Gastrocnemius medialis (tissue), 4 donors: Measurements from ENCODE around the gene POLR3G.
A peak's percentile ranks its signal among the peaks of the same experiment; 100 is the strongest.

Source experiments
- POLR2A ChIP-seq, 2 donors: fragments of 450-650 bp; IDR thresholded peaks; one replicate each; pipeline ENCODE4 v1.6.1; 2017; ENCODE audit warnings: antibody characterized with exemption in 2 of 2, mild to moderate bottlenecking in 2 of 2, moderate library complexity in 2 of 2
- TF ChIP-seq, protein P1 (sequence below), 5 experiments: fragments of 450-650 bp in 3 of 5; fragments of 200-600 bp in 2 of 5; sonication (generic) in 2 of 5; IDR thresholded peaks in 4 of 5; conservative IDR thresholded peaks in 1 of 5; 1 replicate in 4 of 5; 2 replicates in 1 of 5; pipeline ENCODE4 v1.5.1; 2016 to 2019; ENCODE audit warnings: antibody characterized with exemption in 5 of 5, mild to moderate bottlenecking in 3 of 5, moderate library complexity in 3 of 5

DNA sequence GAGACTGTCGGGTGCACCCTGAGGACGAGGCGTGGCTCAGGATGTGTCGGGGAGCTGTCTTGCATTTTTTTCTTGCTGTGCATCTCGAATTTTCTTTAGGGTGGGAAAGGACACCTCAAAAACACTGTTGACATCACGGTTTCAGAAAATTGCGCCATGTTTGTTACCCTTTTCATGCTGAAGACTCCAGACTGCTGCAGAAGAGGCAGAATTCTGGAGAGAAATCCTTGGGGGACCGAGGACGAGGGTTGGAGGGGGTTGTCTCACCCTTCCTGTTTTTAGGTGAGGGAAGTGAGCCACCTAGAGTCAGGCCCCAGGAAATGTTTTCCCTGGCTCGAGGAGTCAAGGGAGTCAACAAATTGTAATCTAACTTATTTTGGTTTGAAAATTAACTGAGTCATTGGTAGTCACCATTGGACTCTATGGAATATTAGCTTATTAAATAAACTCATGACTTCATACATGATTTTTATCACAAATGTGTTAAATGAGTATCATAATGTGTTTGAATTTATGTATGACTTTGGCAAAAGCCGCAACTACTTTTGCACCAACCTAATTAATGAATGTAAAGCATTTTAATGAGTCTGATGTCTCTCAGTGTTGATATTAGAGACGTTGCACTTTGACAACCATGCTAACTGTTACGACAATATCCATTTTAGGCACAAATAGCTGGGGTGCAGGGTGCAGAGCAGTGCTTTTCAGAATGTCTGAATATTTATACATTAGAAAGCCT is 55.4 kb downstream of the POLR3G start:
- TF ChIP-seq, protein P1, sequence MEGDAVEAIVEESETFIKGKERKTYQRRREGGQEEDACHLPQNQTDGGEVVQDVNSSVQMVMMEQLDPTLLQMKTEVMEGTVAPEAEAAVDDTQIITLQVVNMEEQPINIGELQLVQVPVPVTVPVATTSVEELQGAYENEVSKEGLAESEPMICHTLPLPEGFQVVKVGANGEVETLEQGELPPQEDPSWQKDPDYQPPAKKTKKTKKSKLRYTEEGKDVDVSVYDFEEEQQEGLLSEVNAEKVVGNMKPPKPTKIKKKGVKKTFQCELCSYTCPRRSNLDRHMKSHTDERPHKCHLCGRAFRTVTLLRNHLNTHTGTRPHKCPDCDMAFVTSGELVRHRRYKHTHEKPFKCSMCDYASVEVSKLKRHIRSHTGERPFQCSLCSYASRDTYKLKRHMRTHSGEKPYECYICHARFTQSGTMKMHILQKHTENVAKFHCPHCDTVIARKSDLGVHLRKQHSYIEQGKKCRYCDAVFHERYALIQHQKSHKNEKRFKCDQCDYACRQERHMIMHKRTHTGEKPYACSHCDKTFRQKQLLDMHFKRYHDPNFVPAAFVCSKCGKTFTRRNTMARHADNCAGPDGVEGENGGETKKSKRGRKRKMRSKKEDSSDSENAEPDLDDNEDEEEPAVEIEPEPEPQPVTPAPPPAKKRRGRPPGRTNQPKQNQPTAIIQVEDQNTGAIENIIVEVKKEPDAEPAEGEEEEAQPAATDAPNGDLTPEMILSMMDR (IDR thresholded peaks at IDR 0.05 in 4 of 5, conservative IDR thresholded peaks at IDR 0.05 in 1 of 5) = peak; percentile 27 to 76 (median 65)
- TF ChIP-seq POLR2A (IDR thresholded peaks at IDR 0.05) = no peak
